A673 (cell line): Measurements from ENCODE around the gene RYR1. TPM values are rescaled to one million over a fixed set of nuclear protein-coding genes. Genes with fewer than 3 reads are reported as not detected.
"Not testable (repeated sequence)": the region's sequence is repeated elsewhere in the genome, so short reads cannot be mapped to it uniquely, and the experiment has no call there.

ENCODE experiments used
- BruUV-seq: library from RNA; stranded (reverse); fragments of 400-500 nt; replicated peaks from 2 replicates; lab custom pipeline; 2021; lab: Mats Ljungman, UMichigan
- CTCF ChIA-PET: fragments of 300-600 bp; sonication (Branson Sonifier 250); formaldehyde crosslinking; loops from one replicate; lab custom pipeline; 2022; ENCODE audit warnings: antibody characterized with exemption; lab: Charles Lee
- POLR2A ChIA-PET: fragments of 300-600 bp; sonication (Branson Sonifier 250); formaldehyde crosslinking; loops from one replicate; lab custom pipeline; 2022; ENCODE audit warnings: antibody characterized with exemption; ENCODE audit not compliant: low non-redundant PET; lab: Charles Lee
- DNase-seq: peaks from one replicate; pipeline ENCODE4 v3.0.0-alpha.2; 2015; ENCODE audit warnings: low spot score
- H3K27ac ChIP-seq: fragments of 200-600 bp; sonication (generic); 2 replicates; pipeline ENCODE4 v1.5.1; 2016; ENCODE audit warnings: mixed run types, low read depth, mild to moderate bottlenecking, mixed read lengths, antibody characterized with exemption, low read length; ENCODE audit not compliant: poor library complexity, severe bottlenecking
- H3K27me3 ChIP-seq: fragments of 200-600 bp; sonication (generic); replicated peaks from 2 replicates; pipeline ENCODE4 v1.6.1; 2017; ENCODE audit warnings: mixed run types, low read depth, mild to moderate bottlenecking, mixed read lengths, antibody characterized with exemption, low read length; ENCODE audit not compliant: insufficient read depth, poor library complexity
- H3K36me3 ChIP-seq: fragments of 200-600 bp; sonication (generic); 2 replicates; pipeline ENCODE4 v1.6.1; 2016; ENCODE audit warnings: mixed run types, mild to moderate bottlenecking, mixed read lengths, antibody characterized with exemption, low read length; ENCODE audit not compliant: insufficient read depth, poor library complexity, severe bottlenecking
- H3K4me1 ChIP-seq: fragments of 200-600 bp; sonication (generic); 2 replicates; pipeline ENCODE4 v1.6.1; 2017; ENCODE audit warnings: mixed run types, mild to moderate bottlenecking, mixed read lengths, antibody characterized with exemption, low read length; ENCODE audit not compliant: insufficient read depth, poor library complexity, severe bottlenecking
- H3K4me3 ChIP-seq: fragments of 200-600 bp; sonication (generic); 2 replicates; pipeline ENCODE4 v1.5.1; 2016; ENCODE audit warnings: low read depth, mixed run types, mild to moderate bottlenecking, mixed read lengths, low read length; ENCODE audit not compliant: poor library complexity, severe bottlenecking
- H3K9me3 ChIP-seq: fragments of 200-600 bp; sonication (generic); 2 replicates; pipeline ENCODE4 v1.6.1; 2016; ENCODE audit warnings: mixed run types, low read depth, mild to moderate bottlenecking, mixed read lengths, antibody characterized with exemption, low read length; ENCODE audit not compliant: poor library complexity, severe bottlenecking
- CTCF ChIP-seq: fragments of 300-800, 200-600 bp; sonication (generic); conservative IDR thresholded peaks from 2 replicates; pipeline ENCODE4 v1.5.1; 2017; ENCODE audit warnings: low read depth, mild to moderate bottlenecking, antibody characterized with exemption, low read length, moderate library complexity, mixed read lengths
- EZH2 ChIP-seq: fragments of 200-600 bp; sonication (generic); IDR thresholded peaks from 2 replicates; pipeline ENCODE4 v1.6.1; 2017; ENCODE audit warnings: borderline replicate concordance, low read depth, mild to moderate bottlenecking, mixed read lengths, antibody characterized with exemption, low read length; ENCODE audit not compliant: poor library complexity, severe bottlenecking
- intact Hi-C: fragments of 100-400 bp; cut with micrococcal nuclease; formaldehyde crosslinking; loops from one replicate; pipeline ENCODE4 v1.10.0; 2022; ENCODE audit not compliant: unreplicated experiment
- total RNA-seq: library from RNA; stranded (reverse); gene quantifications from 2 replicates; pipeline ENCODE4 v1.2.3, GENCODE V29; 2021

Gene RYR1
- total RNA-seq, 1 experiment from 2014 or later = 0.28 TPM

DNA sequence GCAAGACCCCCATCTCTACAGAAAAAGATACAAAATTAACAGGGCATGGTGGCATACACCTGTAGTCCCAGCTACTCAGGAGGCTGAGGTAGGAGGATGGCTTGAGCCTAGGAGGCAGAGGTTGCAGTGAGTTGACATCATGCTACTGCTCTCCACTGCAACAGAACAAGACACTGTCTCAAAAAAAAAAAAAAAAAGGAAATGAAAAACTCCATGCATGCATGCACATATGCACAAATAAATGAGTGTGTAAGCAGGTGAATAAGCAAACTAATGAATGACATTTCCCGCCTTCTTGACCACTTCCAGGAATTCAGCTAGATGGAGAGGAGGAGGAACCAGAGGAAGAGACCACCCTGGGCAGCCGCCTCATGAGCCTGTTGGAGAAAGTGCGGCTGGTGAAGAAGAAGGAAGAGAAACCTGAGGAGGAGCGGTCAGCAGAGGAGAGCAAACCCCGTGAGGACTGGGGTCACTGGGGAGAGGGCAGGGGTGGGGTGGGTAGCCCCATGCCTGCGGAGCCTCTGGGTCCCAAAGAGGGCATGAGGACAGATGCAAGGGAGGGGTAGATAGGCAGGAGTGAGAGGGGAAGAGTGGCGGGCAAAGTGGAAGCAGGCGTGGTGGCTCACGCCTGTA is 58.8 kb downstream of the RYR1 start:
- BruUV-seq = no TSS peak
- POLR2A ChIA-PET = no interaction called here

DNA sequence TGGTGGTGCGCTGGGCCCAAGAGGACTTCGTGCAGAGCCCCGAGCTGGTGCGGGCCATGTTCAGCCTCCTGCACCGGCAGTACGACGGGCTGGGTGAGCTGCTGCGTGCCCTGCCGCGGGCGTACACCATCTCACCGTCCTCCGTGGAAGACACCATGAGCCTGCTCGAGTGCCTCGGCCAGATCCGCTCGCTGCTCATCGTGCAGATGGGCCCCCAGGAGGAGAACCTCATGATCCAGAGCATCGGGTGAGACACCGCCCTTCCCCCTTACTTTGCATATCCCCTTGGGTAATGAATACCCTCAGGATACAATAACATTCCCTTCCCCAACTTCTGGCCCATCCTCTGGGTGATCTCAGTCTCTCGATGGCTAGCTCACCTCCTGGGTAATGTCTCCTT is 60.9 kb downstream of the RYR1 start:
- DNase-seq = no peak
- no peak overlapping the region for H3K27ac ChIP-seq
- no peaks in the 10 kb centered on the region for H3K4me1 ChIP-seq
- no peaks in the 10 kb centered on the region for H3K36me3 ChIP-seq
- POLR2A ChIA-PET = no interaction called here
- intact Hi-C loops = no loop called here
- H3K9me3 ChIP-seq = no peaks in the 10 kb centered on the region
- CTCF ChIA-PET = interaction anchor here (0.5 to 0.6 kb wide), 2 partner anchors 59 to 244 kb away, joined by 3 to 4 read pairs; no protein-coding TSS in a partner anchor
- H3K4me3 ChIP-seq = no peak overlapping the region
- TF ChIP-seq CTCF (no peak), EZH2 (no peak)
- no TSS peak for BruUV-seq
- H3K27me3 ChIP-seq = no peaks in the 10 kb centered on the region

More for the DNA sequence above, 58.8 kb downstream of the RYR1 start:
- TF ChIP-seq EZH2 (no peak), CTCF (no peak)
- intact Hi-C loops = no loop called here
- CTCF ChIA-PET = no interaction called here
- no peaks in the 10 kb centered on the region for H3K9me3 ChIP-seq
- H3K36me3 ChIP-seq = no peaks in the 10 kb centered on the region
- H3K27me3 ChIP-seq = no peaks in the 10 kb centered on the region
- no peaks in the 10 kb centered on the region for H3K4me1 ChIP-seq
- H3K27ac ChIP-seq = no peak overlapping the region
- no peak overlapping the region for H3K4me3 ChIP-seq
- DNase-seq = no peak

- DNase-seq, H3K9me3 ChIP-seq, intact Hi-C loops, POLR2A ChIA-PET, H3K27ac ChIP-seq, H3K4me1 ChIP-seq, H3K27me3 ChIP-seq, BruUV-seq, CTCF ChIA-PET, H3K36me3 ChIP-seq, H3K4me3 ChIP-seq: not testable (repeated sequence)
Observed at GRCh38 chr19:38495375-38495774, 61.9 kb downstream of the RYR1 start.

DNA sequence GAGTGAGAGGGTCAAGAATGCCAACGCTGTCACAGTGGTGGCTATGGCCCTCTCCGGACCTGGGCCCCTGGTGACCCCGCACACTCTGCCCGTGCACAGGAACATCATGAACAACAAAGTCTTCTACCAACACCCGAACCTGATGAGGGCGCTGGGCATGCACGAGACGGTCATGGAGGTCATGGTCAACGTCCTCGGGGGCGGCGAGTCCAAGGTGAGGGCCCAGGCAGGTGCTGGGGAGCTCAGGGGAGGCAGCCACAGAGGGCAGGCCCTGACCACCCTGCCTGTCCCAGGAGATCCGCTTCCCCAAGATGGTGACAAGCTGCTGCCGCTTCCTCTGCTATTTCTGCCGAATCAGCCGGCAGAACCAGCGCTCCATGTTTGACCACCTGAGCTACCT is 62.6 kb downstream of the RYR1 start:
- ChIA-PET CTCF (no interaction called here), POLR2A (interaction anchor here (0.6 kb wide), 1 partner anchor 573 kb away, joined by 4 read pairs; no protein-coding TSS in a partner anchor)
- DNase-seq = no peak
- BruUV-seq = no TSS peak
- Histone ChIP-seq H3K27me3 (no peaks in the 10 kb centered on the region), H3K4me3 (no peak overlapping the region), H3K9me3 (no peaks in the 10 kb centered on the region), H3K27ac (no peak overlapping the region), H3K4me1 (no peaks in the 10 kb centered on the region), H3K36me3 (no peaks in the 10 kb centered on the region)
- intact Hi-C loops = no loop called here
- TF ChIP-seq EZH2 = no peak
- no peak for TF ChIP-seq CTCF
